NCI-H1105 (cell line): ENCODE data around the gene DHRS1.

Experiments
- DNase-seq: peaks from one replicate; lab custom pipeline; 2025; lab: John Stamatoyannopoulos, UW

The DHRS1 gene

DNA sequence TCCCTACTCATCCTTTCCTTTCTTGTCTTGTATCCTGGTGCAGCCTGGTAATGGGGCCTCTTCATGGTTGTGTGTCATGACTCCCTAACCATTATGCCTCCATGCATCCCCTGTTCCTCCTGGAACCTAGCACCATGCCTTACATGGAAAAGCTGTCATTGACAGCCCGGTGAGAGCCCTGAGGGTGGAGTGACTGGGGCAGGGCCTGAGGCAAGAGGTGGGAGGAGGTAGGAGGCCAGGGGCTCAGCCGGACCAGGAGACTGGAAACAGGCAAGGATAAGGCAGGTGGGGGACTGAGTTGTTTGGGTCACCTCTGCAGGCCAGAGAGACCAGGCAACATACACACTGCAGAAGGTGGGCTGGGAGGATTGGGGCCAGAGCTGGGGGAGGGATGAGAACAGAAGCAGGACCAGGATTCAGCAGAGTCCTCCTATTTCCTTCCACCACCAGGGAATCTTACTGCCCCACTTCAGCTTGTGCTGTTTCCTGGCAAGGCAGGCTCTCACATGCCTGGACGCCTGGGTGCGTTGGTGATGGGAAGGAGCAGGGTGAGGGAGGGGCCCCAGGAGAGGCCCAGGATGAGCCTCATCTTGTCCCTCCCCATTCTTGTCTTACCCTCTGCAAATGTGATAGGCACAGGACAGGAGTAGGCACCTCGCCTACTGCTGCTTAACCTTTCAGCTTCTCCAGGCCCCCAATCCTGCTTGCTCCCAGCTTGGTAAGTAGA lies 10.1 kb upstream of the DHRS1 start, which contains the start of gene LTB4R2:
LTB4R2 (plus strand) TSS at position 603 of the 727 bp plus-strand sequence. CDS start 525 bp downstream, outside the sequence.
- DNase-seq: no peak

DNA sequence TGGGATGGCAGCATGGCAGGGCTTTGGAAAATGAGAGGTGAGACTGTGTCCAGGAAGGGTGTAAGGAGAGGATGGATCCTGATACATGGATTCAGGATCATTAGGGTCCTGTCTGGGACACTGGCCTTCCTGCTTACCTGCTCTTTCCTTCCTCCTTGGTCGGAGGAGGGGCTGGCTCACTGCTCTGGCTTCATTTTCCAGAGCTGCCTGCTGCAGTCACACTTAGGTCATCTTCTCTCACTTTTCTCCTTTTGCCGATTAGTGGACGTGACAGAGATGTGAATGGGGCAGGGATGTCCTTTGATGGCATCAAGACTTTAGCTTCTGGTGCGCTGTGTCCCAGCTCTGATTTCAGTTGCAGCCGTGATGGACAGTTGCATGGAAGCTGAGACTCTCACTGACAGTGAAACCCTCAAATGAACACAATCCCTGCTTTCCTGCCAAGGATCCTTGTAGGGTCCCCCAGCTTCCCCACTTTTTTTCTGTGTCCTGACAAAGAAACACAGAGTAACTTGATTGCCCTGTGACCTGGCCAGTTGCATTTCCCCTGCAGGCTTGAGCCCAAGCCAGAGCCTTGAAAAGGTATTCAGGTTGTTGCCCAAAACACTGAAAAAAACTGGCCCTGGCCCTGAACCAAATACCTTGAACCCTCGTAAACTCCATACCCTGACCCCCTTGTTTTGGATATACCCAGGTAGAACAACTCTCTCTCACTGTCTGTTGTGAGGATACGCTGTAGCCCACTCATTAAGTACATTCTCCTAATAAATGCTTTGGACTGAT lies 9.0 kb upstream of the DHRS1 start:
- no peak for DNase-seq

DNA sequence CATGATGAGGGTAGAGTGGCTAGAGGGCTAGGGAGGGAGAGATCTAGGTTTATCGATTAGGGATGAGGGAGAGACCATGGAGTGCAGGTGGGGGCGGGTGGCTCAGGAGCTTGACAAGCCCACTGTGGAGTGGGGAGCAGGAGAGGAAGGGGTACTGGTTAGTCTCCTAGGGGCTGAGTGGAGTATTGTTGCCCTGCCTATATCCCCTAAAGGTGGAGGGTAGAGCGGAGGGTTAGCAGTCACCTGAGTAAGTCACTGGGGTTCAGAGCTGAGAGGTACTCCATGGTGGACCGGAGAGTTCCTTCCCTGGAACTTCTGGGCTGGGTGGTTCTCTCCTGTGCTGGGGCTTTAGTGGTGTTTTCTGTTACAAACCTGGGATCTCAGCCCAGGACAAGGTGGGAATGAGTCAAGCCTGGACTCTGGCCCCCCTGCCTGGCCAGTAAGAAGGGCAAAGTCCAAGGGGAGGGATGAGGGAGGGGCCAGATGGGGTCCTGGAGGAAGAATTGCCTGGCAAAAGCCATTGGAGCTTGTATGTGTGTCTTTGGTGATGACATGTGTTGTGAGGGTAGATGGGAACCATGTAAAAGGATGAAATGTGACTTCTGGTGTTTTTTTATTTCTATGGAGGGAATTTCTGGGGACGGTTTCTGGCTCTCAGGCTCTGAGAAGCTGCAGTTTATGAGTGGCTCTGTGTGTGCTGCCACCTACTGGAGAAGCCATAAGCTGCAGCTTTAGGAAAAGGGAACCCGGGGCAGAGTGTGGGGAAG lies 8.2 kb upstream of the DHRS1 start, which contains the start of gene CIDEB:
CIDEB (minus strand) TSS at position 403 of the 767 bp plus-strand sequence; CDS start at position 284, 119 bp downstream.
- DNase-seq: no peak

DNA sequence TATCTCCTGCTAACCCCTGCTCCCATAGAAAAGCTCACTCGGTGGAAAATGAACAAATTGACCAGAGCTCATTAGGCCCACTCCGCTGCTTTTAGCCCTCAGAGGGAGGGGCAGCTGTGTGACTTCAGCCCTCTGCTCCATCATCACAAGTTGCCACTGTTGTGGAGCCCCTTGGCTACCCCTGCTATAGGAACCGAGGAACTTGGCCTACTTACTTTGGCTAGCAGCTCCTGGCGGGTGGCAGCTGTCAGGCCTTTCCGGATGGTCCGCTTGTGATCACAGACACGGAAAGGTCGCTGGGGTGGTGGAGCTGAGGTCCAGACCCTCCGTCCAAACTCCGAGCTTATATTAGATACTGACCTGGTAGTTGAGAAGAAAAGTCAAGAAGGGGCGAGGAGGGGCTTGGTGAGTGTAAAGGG lies 7.6 kb upstream of the DHRS1 start:
- DNase-seq: no peak

DNA sequence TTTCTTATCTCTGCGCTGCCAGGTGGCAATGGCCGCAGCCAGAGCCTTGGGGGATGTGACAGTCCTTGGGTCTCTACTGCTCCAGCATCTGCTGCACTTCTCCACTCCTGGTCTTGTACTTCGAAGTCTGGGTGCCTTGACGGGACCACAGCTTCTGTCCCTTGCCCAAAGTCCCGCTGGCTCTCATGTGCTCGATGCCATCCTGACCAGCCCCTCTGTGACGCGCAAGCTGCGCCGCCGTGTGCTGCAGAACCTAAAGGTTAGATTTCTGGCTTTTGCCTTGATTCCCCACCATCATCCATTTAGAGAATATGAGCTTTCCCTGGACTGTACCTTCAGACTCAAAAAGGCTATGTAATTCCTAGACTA lies 4.4 kb upstream of the DHRS1 start:
- DNase-seq: no peak

DNA sequence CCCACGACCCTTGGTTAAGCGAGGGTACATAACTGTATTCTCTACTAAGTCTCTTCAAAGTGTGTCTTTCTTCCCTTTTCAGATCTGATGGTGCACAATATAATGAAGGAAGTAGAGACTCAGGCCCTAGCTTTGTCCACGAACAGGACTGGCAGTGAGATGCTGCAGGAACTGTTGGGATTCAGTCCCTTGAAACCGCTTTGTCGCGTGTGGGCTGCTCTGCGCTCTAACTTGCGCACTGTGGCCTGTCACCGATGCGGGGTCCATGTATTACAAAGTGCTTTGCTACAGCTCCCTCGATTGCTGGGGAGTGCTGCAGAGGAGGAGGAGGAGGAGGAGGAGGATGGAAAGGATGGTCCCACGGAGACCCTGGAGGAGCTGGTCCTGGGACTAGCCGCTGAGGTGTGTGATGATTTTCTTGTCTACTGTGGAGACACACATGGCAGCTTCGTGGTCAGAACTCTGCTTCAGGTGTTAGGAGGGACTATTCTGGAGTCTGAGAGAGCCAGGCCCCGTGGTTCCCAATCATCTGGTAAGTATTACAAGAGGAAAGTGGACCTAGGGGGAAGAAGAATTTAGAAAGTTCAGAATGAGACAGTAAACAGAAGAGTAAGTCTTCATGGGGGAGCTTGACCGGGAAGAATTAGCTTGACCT lies 873 bp upstream of the DHRS1 start:
- DNase-seq: no peak

DNA sequence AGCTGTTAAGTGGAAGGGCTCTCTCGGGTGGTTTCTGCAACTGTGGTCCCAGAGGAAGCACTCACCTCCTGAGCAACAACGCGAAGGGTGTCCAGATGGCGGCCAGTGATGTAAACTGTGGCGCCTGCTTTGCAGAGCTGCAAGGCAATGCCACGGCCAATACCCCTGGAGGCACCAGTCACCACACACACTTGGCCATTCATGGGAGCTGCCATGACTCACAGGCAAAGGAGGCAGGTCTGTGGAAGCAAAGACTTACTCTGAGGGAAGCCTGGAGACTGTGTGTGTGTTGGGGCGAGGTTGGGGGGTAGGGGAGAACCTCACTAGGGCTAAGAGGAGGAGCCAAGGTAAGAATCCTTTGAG lies 707 bp downstream of the DHRS1 start:
- DNase-seq: no peak

DNA sequence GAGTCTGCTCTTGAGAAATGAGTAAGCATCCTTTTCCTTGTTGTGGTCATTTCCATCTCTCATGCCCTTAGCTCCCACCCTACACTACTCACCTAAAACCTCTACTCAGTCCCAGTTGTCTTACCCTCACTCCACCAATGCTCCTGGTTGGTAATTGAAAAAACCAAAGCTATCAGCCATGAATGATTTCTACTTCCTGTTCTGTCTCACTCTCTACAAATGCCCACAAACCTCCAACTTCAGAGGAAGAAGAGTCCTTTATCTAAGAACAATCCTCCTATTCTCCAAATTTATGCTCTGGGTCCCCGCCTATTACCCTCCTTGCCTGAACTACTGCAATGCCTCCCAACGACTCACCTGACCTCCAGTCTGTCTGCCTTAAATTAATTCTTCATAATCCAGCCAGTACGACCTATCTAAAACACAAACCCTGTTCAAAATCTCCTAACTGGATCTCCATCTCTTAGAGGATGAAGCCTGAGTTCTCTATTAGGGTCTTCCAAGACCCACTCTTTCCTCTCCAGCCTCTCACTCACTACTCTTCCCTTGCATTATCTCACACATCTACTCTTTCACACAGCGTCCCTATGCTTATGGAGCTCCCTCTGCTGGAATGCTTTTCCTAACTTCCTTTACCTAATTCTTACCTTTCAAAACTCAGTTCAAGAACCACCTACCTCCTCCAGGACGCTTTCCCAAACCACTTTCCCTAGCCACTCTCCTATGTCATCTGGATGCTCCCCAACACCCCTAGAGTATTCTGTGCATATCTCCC lies 2.2 kb downstream of the DHRS1 start:
- peak; percentile 8 for DNase-seq

DNA sequence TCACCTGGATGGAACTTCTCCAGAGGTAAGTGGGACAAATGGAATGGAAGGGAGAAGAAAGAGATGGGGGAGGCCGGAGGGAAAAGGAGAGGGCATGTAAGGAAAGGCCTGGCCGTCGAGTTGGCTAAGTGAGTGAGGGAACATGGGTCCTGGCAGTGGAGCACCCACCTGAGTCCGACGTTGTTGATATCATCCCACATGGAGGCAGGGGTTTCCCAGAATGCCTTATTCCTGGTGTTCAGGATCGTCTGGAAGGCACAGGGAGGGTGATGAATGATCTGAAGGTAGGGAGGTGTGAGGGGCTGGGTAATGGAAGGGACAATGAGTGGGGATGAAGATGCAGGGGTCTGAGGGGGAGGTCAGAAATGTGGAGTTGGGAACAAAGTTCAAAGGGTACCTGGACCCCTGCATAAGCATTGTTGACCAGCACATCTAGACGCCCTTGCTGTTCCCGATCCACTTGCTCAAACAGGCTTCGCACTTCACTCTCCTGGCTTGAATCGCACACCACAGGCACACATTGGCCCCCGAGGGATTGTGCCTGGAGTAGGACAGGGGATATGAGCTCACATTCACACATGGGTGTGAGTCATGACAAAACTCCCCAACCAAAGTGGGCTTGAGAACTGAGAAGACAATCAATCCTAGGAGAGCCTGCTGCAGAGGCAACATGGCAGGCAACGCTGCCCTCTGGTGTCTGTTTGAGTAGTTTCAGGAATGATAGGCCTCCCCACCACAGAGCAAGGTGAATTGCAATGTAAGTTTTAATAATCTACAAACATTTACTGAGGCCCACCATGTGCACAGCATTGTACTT lies 3.0 kb downstream of the DHRS1 start:
- peak; percentile 56 for DNase-seq

DNA sequence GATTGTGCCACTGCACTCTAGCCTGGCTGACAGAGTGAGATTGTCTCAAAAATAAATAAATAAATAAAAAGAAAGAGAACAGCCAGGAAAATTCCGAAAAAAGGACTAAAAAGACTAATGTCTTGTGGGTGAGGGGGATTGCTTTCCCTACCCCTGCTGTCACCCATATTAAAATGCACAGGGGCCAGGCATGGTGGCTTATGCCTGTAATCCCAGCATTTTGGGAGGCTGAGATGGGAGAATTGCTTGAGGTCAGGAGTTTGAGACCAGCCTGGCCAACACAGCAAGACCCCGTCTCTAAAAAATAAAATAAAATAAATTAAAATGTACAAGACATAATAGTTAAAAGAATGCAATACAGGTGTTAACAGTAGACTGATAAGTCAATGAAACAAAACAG lies 6.1 kb downstream of the DHRS1 start:
- no peak for DNase-seq

DNA sequence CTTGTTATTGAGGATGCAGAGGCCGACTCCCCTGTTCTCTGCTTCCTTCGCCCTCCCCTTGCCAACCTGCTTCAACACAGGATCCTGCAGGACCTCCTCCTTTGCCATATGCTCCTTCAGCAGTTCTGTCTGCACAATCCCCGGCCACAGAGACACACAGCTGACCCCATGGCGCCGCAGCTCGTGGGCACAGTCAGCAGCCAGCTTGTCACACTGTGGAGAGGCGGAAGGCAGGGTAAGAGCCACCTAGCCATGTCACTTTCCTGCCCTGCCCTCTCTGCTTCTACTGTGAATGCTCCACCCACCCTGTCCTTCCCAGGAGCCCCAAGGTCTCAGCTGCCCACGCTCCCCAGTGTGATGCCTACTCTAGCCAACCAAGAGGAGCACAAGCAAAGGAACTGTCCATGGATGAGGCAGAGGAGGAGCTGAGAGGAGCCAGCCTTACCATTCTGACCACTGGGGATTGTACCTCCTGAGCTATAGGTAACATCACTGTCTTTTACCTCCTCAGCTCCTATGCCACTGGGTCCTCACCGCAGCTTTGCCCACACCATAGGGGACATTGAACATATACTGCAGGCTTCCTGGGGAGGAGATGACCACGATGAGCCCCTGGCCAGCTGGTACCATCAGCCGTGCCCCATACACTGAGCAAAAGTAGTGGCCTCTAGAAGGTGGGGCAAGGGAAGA lies 7.3 kb downstream of the DHRS1 start:
- DNase-seq: no peak

DNA sequence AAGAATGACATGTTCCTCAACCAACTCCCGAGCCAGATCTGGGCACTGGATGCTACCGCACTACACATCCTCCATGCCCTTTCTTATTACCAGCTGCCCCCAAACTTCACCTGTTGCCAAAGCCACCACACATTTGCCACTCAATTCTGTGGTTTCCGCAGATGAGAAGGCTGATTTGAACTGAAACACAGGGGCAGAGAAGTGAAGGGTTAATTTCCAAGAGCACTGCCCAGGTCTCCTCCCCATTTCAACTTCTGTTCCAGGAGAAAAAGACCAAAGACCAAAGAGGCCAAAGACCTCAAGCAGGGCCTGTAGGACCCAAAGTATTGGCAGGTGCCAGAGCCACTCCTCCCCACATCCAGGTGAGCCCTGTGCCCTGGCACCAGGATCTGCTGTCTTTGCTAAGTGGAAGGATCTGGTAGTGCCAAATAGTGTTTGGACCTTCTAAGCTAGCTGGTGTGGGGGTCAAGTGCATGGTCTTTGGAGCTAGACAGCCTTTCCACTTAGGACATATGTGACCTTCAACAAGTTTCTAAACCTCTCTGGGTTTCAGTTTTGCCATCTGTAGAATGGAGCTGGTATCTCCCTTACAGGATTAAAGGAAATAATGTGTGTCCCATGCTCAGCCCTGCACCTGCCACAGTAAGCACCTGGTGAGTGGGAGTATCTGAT lies 8.0 kb downstream of the DHRS1 start:
- DNase-seq: no peak

DNA sequence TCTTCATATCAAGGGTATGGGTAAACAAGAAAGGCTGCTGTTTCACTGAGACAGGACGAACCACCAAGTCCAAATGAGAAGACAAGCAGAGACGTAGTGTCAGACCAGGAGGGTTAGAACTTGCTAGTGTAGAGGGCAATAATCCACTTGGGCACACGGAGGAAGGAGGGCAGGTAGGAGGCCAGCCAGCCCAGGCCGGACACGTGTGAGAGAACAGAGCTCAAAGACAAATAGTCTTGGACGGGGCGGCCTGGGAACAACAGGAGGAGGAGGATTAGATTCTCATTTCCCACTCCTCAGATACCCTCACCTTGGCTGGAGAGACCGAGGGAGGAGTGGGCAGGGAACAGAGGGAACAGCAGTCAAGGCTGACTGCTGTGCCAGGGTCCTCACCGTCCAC lies 8.8 kb downstream of the DHRS1 start:
- DNase-seq: no peak

DNA sequence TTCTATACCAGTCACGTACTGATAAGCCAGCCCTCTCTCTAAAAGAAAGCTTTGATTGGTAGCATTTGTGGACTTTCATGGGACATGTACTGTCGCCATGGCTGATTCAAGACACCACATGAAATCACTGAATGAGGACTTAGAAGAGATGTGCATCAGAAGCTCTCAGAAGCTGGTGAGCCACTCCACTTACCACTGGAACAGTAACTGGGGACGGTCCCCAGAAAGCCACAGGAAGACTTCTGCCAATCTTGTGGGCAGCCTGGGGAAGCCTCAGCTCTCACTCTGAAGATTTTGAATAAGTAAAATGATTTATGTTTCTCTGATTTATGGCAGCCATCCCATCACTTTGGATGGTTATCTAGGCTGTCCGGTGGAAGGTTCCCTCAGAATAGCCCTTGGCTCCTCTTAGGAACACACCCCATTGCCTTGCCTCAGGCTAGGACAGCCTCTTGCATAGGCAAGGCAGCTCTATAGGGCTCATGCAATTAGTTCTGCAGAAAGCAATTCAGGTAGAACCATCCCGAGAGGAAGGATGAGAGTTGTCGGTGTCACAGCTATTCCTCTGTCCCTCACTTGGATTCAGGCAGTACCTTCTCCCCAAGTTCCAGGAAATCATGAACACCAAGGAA lies 9.8 kb downstream of the DHRS1 start:
- DNase-seq: no peak

DNA sequence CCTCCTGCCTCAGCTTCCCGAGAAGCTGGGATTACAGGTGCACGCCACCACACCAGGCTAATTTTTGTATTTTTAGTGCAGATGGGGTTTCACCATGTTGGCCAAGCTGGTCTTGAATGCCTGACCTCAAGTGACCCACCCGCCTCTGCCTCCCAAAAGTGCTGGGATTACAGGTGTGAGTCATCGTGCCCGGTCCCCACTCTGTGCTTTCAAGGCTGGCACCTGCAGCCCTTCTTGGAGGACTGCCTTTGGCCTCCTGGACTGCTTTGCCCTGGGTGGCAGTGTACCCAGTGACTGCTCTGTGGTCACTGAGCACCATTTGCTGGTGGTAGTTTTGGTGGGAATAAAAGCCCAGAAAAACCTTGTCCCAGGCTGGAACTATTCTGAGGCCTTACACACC lies 12.6 kb downstream of the DHRS1 start:
- no peak for DNase-seq

DNA sequence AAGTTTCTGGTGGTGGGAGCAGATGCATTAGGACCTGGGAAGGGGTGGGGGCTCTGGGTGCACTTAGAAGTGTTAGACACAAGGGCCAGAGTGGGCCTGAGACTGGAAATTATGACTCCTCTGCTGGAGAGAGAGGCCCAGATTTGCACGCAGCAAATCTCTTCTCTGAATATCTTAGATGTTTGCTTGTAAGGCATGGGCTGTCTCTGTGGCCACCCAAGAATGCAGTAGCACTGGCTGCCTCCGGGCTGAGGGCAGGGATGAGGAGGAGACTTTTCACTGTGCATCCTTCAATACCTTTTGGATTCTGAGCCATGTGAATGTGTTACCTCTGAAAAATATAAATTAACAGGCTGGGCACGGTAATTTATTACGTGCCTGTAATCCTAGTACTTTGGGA lies 14.2 kb downstream of the DHRS1 start:
- DNase-seq: no peak

DNA sequence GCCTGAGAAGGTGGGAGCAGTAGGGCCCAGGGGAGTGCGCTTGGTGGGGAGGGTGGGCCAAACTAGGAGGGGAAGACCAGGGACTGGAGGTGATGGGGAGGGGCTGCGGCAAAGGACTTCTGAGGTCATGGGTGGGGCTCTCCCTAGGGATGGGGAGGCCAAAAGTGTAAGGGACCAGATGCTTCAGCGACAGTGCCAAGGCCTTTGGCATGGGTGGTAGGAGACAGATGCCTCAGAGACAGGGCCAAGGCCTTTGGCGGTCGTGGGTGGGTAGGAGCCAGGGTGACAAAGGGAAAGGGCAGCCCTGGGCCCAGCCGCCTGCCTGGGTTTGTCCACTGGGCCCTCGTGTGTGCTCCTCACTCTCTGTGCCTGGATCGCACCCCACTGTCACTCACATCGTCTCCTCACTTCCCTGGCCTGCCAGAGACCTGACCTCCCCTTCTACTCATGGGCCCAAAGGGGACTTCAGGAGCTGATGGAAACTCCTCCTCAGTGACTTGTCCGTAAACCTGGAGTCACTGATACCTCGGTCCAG lies 15.0 kb downstream of the DHRS1 start:
- DNase-seq: no peak

DNA sequence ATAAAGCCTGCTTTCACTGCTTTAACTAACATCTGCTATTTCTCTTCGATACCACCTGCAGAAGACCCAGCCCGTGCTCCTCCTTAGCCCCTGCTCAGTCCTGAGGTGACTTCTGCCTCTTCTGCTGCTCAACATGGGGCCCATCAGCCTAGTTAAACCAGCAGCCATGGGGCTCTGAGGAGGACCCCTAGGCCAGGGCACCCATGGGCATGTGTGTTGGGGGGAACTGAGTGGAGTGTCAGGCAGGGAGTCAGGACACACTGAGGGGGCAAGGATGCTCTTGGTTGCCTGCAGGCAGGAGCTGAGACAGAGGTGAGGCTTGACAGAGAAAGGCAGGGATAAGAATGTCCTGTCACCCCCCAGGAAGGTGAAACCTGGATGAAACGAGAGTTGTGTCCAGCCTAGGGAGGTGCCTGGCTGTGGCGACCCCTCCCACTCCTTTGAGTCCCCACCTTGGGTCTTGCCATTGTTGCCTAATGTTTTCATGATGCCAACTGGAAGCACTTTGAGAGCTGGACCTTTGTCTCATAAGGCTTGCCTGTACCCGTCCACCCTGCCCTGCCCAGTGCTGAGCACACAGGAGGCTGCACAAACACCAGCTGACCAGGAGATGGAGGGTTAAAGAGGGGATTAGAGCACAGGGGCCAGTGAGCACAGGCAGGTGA lies 15.7 kb downstream of the DHRS1 start:
- DNase-seq: no peak
